Cardiac fibroblast (primary cell): Measurements from ENCODE around the gene CHST6.

Experiments
- DNase-seq, 2 donors: peaks; one replicate each; pipeline versions ENCODE4 v3.0.0 to v3.0.0-alpha.2; 2010; ENCODE audit warnings: low read depth in 2 of 2
- H3K4me3 ChIP-seq, 2 donors: replicated peaks in 1 of 2; 1 replicate in 1 of 2; 2 replicates in 1 of 2; pipeline ENCODE4 v1.5.1; 2011; ENCODE audit warnings: low read depth in 2 of 2, low read length in 2 of 2, mild to moderate bottlenecking in 2 of 2, moderate library complexity in 1 of 2
- CTCF ChIP-seq: IDR thresholded peaks from one replicate; pipeline ENCODE4 v1.5.1; 2011; ENCODE audit warnings: low read depth, mild to moderate bottlenecking, low read length, inconsistent platforms

Gene CHST6

GRCh38 chr16:75534560-75535205 is 39.4 kb upstream of the CHST6 start:
- no peak for DNase-seq
- TF ChIP-seq CTCF: no peak
- no peak overlapping the region for H3K4me3 ChIP-seq

DNA sequence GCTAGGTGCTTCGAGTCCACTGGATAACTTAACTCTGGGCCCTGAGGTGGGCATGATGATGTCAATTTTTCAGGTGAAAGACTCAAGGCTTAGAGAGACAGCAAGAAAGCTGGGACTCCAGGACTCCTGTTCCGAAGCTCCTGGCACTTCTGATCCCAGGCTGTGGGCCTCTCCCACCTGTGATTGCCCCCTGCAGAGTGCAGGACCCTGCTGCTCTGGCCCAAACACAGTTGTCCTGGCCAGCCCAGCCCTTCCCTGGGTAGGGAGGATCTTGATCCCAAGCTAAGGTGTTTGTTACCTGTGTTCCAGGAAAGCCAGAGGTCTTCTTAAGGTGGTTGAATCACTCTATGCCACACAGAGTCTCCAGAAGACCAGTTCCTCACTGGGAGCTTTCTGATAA is 37.5 kb upstream of the CHST6 start:
- DNase-seq: no peak
- TF ChIP-seq CTCF: no peak
- no peak overlapping the region for H3K4me3 ChIP-seq

- no peak for TF ChIP-seq CTCF
These were observed 37.0 kb upstream of the CHST6 start for GRCh38 chr16:75532142-75532765.

GRCh38 chr16:75529959-75530358 is 34.7 kb upstream of the CHST6 start:
- no peak for DNase-seq
- no peak for TF ChIP-seq CTCF
- H3K4me3 ChIP-seq: no peak overlapping the region

More at GRCh38 chr16:75532142-75532765, 37.0 kb upstream of the CHST6 start:
- DNase-seq: no peak
- H3K4me3 ChIP-seq: no peak overlapping the region

DNA sequence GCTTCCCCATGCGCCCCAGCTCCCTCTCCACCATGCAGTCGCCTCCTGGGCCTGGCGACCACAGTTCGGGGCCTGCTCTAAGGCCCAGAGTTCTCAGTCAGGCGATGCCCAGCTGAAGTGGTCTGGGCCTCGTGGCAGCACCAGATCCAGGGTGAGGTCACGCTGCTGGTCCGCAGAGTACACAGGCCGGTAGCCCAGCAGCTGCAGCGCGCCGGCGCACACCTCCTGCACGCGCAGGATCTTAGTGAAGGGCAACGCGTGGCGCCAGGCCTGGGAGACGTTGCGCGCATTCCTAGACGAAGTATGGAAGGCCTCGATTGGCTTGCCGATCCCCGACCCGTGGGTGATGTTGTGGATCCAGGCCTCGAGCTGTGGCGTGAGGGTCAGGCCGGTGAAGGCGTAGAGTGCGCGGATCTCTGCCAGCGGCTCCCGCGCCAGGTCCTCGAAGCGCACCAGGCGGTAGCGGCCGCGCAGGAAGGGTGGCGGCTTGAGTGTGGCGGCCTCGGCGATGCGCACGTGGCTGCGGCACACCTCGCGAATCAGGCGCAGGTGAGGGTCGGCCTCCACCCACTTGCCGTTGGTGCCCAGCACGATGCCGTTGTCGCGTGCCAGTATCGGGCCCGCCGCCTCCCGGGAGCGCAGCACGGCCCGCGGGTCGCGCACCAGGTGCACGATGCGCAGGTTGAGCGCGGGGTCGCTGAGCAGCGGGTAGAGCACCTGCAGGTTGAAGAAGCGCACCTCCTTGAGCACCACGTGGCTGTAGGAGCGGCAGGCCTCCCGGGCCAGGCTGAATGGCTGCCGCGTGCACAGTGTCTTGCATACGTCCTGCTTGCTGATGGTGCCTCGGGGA is 34.0 kb upstream of the CHST6 start:
- no peak for TF ChIP-seq CTCF
- no peak for DNase-seq
- H3K4me3 ChIP-seq: no peak overlapping the region

- H3K4me3 ChIP-seq: no peak overlapping the region
- TF ChIP-seq CTCF: no peak
- DNase-seq: no peak
These were observed 32.6 kb upstream of the CHST6 start for GRCh38 chr16:75527825-75528299.
